Loucy (cell line): Measurements from ENCODE around the gene RREB1.

ENCODE experiments used
- H2AFZ ChIP-seq: fragments of 200-600 bp; sonication (generic); 2 replicates; pipeline ENCODE4 v1.6.0; 2016; ENCODE audit warnings: antibody characterized with exemption, mild to moderate bottlenecking, low read length, moderate library complexity
- H3F3A ChIP-seq: fragments of 200-600 bp; 2 replicates; pipeline ENCODE4 v1.6.0; 2016; ENCODE audit warnings: antibody characterized with exemption, low read depth, mild to moderate bottlenecking
- H3K27me3 ChIP-seq: fragments of 200-600 bp; sonication (generic); 2 replicates; pipeline ENCODE4 v1.6.1; 2014; ENCODE audit warnings: low read length, mild to moderate bottlenecking; ENCODE audit not compliant: insufficient read depth, poor library complexity, severe bottlenecking
- H3K36me3 ChIP-seq: fragments of 200-600 bp; sonication (generic); 2 replicates; pipeline ENCODE4 v1.6.1; 2016; ENCODE audit warnings: low read length; ENCODE audit not compliant: insufficient read depth
- H3K4me1 ChIP-seq: fragments of 200-600 bp; sonication (generic); 2 replicates; pipeline ENCODE4 v1.5.1; 2014; ENCODE audit warnings: low read length, mild to moderate bottlenecking; ENCODE audit not compliant: insufficient read depth, poor library complexity, severe bottlenecking
- H3K4me2 ChIP-seq: fragments of 200-600 bp; sonication (generic); 2 replicates; pipeline ENCODE4 v1.6.0; 2014; ENCODE audit warnings: antibody characterized with exemption, low read length, low read depth, mild to moderate bottlenecking; ENCODE audit not compliant: poor library complexity, severe bottlenecking
- H3K4me3 ChIP-seq: fragments of 200-600 bp; sonication (generic); 2 replicates; pipeline ENCODE4 v1.5.1; 2014; ENCODE audit warnings: low read length, mild to moderate bottlenecking, mixed read lengths; ENCODE audit not compliant: poor library complexity, severe bottlenecking
- H3K79me2 ChIP-seq: fragments of 200-600 bp; sonication (generic); 2 replicates; pipeline ENCODE4 v1.6.1; 2014; ENCODE audit warnings: low read length; ENCODE audit not compliant: insufficient read depth
- H3K9ac ChIP-seq: fragments of 200-600 bp; sonication (generic); 2 replicates; pipeline ENCODE4 v1.6.0; 2014; ENCODE audit warnings: mild to moderate bottlenecking, low read depth, low read length, moderate library complexity; ENCODE audit not compliant: poor library complexity, severe bottlenecking
- H3K9me2 ChIP-seq: fragments of 200-600 bp; sonication (generic); replicated peaks from 2 replicates; pipeline ENCODE4 v1.6.1; 2016; ENCODE audit warnings: low read depth, low read length, mixed read lengths
- H3K9me3 ChIP-seq: fragments of 200-600 bp; sonication (generic); 2 replicates; pipeline ENCODE4 v1.6.1; 2014; ENCODE audit warnings: mild to moderate bottlenecking, antibody characterized with exemption, low read length, low read depth; ENCODE audit not compliant: insufficient read depth
- H4K20me1 ChIP-seq: fragments of 200-600 bp; sonication (generic); 2 replicates; pipeline ENCODE4 v1.6.0; 2014; ENCODE audit warnings: antibody characterized with exemption, low read length, mild to moderate bottlenecking; ENCODE audit not compliant: insufficient read depth, poor library complexity, severe bottlenecking
- EZH2phosphoT487 ChIP-seq: fragments of 200-600 bp; IDR thresholded peaks from 2 replicates; pipeline ENCODE4 v1.6.1; 2018; ENCODE audit warnings: antibody characterized with exemption, mild to moderate bottlenecking, moderate library complexity, borderline replicate concordance
- TF ChIP-seq, protein P1 (sequence below): fragments of 200-600 bp; sonication (generic); conservative IDR thresholded peaks from 2 replicates; pipeline ENCODE4 v1.5.1; 2014; ENCODE audit warnings: mild to moderate bottlenecking, antibody characterized with exemption, low read length

The RREB1 gene

DNA sequence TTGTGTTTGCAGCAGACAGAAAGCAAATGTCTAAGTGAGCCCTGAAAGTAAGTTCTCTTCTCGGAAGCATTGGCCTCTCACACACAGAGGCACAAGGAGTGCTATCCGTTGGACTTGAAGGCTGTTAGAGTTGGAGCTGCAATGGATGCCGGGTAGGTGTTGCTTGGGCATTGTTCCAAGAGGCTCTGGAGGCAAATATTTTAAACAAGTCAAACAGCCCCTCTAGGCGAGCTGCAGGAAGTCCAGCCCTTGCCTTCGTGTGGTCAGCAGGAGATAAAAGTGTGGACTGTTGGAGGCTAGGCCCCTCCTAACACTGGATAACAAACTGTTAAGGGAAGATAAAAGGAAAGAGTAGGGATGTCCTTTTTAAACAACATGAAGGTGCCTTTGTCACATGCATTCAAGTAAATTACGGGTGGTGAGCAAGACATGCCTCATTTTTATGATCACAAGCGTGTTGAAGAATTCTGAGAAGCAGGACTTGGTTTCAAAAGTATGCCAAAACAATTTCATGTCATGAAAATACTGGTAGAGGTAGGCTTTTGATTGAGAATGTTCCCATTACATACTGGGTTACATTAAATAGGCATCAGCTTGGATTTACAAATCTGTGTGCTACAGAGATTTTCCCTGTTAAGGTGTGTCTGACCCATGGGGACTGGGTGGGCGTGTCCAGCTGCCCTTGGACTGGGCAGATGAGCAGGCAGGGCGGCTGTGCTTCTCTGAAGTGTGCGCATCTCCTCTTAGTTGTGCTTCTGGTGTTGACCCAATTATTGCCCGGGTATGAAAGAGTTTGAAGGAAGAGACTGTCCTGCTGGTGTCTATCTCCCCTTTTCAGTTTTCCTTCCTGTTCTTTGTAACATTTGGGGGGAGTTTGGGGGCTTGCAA is 57.5 kb downstream of the RREB1 start:
- Histone ChIP-seq H3K9me2 (no peaks in the 10 kb centered on the region), H3K27me3 (no peaks in the 10 kb centered on the region), H3F3A (no peaks in the 10 kb centered on the region), H3K4me3 (no peak overlapping the region), H2AFZ (no peak overlapping the region), H3K4me2 (no peak overlapping the region), H3K9ac (no peak overlapping the region), H3K9me3 (no peaks in the 10 kb centered on the region), H3K36me3 (peaks cover 12% of the 10 kb centered on the region; the same call in 1 of the 2 replicates), H3K4me1 (peaks cover 45% of the 10 kb centered on the region), H4K20me1 (peaks cover 76% of the 10 kb centered on the region), H3K79me2 (peaks cover 98% of the 10 kb centered on the region)
- no peak for TF ChIP-seq EZH2phosphoT487
- TF ChIP-seq, protein P1, sequence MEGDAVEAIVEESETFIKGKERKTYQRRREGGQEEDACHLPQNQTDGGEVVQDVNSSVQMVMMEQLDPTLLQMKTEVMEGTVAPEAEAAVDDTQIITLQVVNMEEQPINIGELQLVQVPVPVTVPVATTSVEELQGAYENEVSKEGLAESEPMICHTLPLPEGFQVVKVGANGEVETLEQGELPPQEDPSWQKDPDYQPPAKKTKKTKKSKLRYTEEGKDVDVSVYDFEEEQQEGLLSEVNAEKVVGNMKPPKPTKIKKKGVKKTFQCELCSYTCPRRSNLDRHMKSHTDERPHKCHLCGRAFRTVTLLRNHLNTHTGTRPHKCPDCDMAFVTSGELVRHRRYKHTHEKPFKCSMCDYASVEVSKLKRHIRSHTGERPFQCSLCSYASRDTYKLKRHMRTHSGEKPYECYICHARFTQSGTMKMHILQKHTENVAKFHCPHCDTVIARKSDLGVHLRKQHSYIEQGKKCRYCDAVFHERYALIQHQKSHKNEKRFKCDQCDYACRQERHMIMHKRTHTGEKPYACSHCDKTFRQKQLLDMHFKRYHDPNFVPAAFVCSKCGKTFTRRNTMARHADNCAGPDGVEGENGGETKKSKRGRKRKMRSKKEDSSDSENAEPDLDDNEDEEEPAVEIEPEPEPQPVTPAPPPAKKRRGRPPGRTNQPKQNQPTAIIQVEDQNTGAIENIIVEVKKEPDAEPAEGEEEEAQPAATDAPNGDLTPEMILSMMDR, result no peak

DNA sequence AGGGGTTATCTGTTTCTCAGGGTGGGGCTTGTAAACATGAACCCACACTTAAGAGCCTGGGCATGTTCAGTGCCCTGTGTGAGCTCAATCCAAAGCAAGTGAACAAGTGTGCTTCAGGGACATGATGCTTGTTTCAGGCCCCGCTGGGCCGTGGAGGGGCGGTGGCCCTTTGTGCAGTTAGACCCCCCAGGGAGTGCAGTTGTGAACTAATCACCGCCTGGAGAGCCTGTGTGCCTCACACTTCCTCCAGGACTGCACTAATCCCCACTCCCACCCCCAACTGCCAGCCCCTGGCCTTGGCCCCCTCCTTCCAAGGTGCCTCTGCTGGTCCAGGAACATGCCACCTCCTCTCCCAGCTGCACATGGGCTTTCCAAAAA is 58.1 kb downstream of the RREB1 start:
- Histone ChIP-seq H3K4me1 (peaks cover 45% of the 10 kb centered on the region), H3K79me2 (peaks cover 98% of the 10 kb centered on the region)

DNA sequence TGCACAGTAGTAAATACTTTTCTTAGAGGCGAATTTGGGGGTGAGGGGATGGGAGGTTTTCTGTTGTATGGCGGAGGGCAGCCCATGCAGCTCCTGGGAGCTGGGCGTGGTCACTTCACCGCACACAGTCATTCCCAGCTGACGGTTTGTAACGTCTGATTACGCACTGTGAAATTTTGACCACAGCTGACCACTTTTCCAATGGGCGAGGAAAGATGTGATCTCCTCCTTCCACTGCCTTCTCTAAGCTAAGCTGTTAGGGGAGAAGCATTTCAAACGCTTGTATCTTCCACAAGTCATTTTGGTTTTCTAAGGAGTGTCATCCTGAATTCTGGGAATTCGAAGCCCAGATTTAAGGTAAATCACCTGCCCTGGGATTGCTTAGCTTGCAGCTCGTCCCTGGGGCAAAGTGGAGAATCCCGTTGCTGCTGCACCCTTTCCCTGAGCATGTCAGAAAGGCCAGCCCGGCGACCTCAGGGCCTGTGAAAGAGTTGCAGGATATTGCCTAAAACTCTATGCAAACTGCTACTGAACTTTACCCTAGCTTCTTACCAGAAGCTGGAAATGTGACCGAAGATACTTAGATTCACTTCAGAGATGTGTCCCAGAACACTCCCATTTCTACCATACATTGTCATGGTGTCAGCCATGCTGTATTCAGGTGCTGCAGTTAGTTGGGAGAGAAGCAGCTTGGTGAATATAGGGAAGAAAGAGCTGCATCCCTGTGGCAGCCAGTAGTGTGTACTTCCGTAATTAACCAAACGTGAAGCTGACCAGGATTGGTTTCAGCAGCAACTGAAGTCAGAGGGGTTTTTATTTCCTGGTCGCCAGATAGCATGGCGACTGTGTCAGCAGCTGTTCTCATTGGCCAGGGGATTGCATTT is 58.9 kb downstream of the RREB1 start:
- H3K4me3 ChIP-seq, result no peak overlapping the region
- peaks cover 98% of the 10 kb centered on the region for H3K79me2 ChIP-seq
- H3K9me2 ChIP-seq, result no peaks in the 10 kb centered on the region
- H2AFZ ChIP-seq, result no peak overlapping the region
- TF ChIP-seq, protein P1, result no peak
- TF ChIP-seq EZH2phosphoT487, result no peak
- H3K27me3 ChIP-seq, result no peaks in the 10 kb centered on the region
- no peaks in the 10 kb centered on the region for H3K9me3 ChIP-seq
- no peaks in the 10 kb centered on the region for H3F3A ChIP-seq
- H3K4me1 ChIP-seq, result peaks cover 43% of the 10 kb centered on the region
- H3K4me2 ChIP-seq, result no peak overlapping the region
- H3K9ac ChIP-seq, result no peak overlapping the region
- peaks cover 77% of the 10 kb centered on the region for H4K20me1 ChIP-seq
- H3K36me3 ChIP-seq, result peaks cover 12% of the 10 kb centered on the region; the same call in 1 of the 2 replicates

More for the DNA sequence above, 58.1 kb downstream of the RREB1 start:
- H3K9me2 ChIP-seq, result no peaks in the 10 kb centered on the region
- no peak for TF ChIP-seq EZH2phosphoT487
- TF ChIP-seq, protein P1, result no peak
- no peak overlapping the region for H3K4me2 ChIP-seq
- H2AFZ ChIP-seq, result no peak overlapping the region
- no peak overlapping the region for H3K4me3 ChIP-seq
- no peaks in the 10 kb centered on the region for H3K9me3 ChIP-seq
- peaks cover 78% of the 10 kb centered on the region for H4K20me1 ChIP-seq
- H3K36me3 ChIP-seq, result peaks cover 12% of the 10 kb centered on the region; the same call in 1 of the 2 replicates
- H3F3A ChIP-seq, result no peaks in the 10 kb centered on the region
- H3K27me3 ChIP-seq, result no peaks in the 10 kb centered on the region
- H3K9ac ChIP-seq, result no peak overlapping the region
